T1000 (cell line): ENCODE measurements around the gene TSPAN15.

ENCODE experiments used
- DNase-seq: peaks from one replicate; lab custom pipeline; 2025; ENCODE audit warnings: mixed read lengths; lab: John Stamatoyannopoulos, UW

TSPAN15 gene

GRCh38 chr10:69466158-69466490 lies 14.9 kb downstream of the TSPAN15 start:
- DNase-seq: no peak

GRCh38 chr10:69466689-69467088 lies 15.4 kb downstream of the TSPAN15 start:
- DNase-seq: no peak

GRCh38 chr10:69467928-69468750 lies 16.9 kb downstream of the TSPAN15 start:
- no peak for DNase-seq

GRCh38 chr10:69468751-69469089 lies 17.5 kb downstream of the TSPAN15 start:
- DNase-seq: no peak

- no peak for DNase-seq
Observed at GRCh38 chr10:69469976-69470375, 18.7 kb downstream of the TSPAN15 start.

- no peak for DNase-seq
Observed at GRCh38 chr10:69470463-69471384, 19.5 kb downstream of the TSPAN15 start.

- DNase-seq: no peak
Observed at GRCh38 chr10:69472142-69472541, 20.9 kb downstream of the TSPAN15 start.

GRCh38 chr10:69472544-69472943 lies 21.3 kb downstream of the TSPAN15 start:
- no peak for DNase-seq

- DNase-seq: no peak
Observed at GRCh38 chr10:69473304-69473990, 22.2 kb downstream of the TSPAN15 start.

- DNase-seq: peak; percentile 43
Observed at GRCh38 chr10:69474742-69475432, 23.6 kb downstream of the TSPAN15 start.

- DNase-seq: no peak
Observed at GRCh38 chr10:69475433-69475830, 24.2 kb downstream of the TSPAN15 start.

GRCh38 chr10:69477968-69478597 lies 26.8 kb downstream of the TSPAN15 start:
- no peak for DNase-seq

GRCh38 chr10:69479240-69480067 lies 28.2 kb downstream of the TSPAN15 start:
- DNase-seq: no peak

- DNase-seq: no peak
Observed at GRCh38 chr10:69480068-69480412, 28.8 kb downstream of the TSPAN15 start.

- DNase-seq: no peak
Observed at GRCh38 chr10:69481305-69481704, 30.0 kb downstream of the TSPAN15 start.

GRCh38 chr10:69481811-69482524 lies 30.7 kb downstream of the TSPAN15 start:
- DNase-seq: no peak

GRCh38 chr10:69483963-69484362 lies 32.7 kb downstream of the TSPAN15 start:
- no peak for DNase-seq

GRCh38 chr10:69484736-69485135 lies 33.5 kb downstream of the TSPAN15 start:
- no peak for DNase-seq

GRCh38 chr10:69486922-69487730 lies 35.9 kb downstream of the TSPAN15 start:
- no peak for DNase-seq
